B cell (primary cell): Measurements from ENCODE around the gene NCOA1.

Source experiments
- CTCF ChIP-seq: fragments of 200-600 bp; IDR thresholded peaks from one replicate; pipeline ENCODE4 v1.8.0; 2022; ENCODE audit warnings: antibody characterized with exemption, mild to moderate bottlenecking
- EZH2 ChIP-seq: IDR thresholded peaks from 2 replicates; pipeline ENCODE4 v1.6.1; 2012; ENCODE audit warnings: borderline replicate concordance, low read depth, mild to moderate bottlenecking, moderate library complexity, low read length; ENCODE audit not compliant: insufficient read depth, poor library complexity, severe bottlenecking

- TF ChIP-seq CTCF (no peak), EZH2 (no peak)
Measured at GRCh38 chr2:24511894-24512293, 20.8 kb downstream of the NCOA1 start.
